ENCODE data around the gene FAM120B. TPM values are rescaled to one million over a fixed set of nuclear protein-coding genes. Genes with fewer than 3 reads are reported as not detected.
A peak's percentile ranks its signal among the peaks of the same experiment; 100 is the strongest.
"Not testable (repeated sequence)": the region's sequence is repeated elsewhere in the genome, so short reads cannot be mapped to it uniquely, and the experiment has no call there.

FAM120B gene
- total RNA-seq, 2 donors from 2014 or later: 14.7 to 18.6 TPM

GRCh38 chr6:170261643-170262488 is 44.7 kb upstream of the FAM120B start:
- no peak for DNase-seq (ENCODE audit: low spot score)
- Histone ChIP-seq H3K4me1 (no peaks in the 10 kb centered on the region), H3K36me3 (no peaks in the 10 kb centered on the region), H3K27ac (no peak overlapping the region), H3K4me3 (no peak overlapping the region), H3K27me3 (no peaks in the 10 kb centered on the region), H3K9me3 (no peaks in the 10 kb centered on the region)
- TF ChIP-seq CTCF (IDR thresholded peaks at IDR 0.05): no peak

GRCh38 chr6:170262489-170263088 is 44.0 kb upstream of the FAM120B start:
- H3K36me3 ChIP-seq: no peaks in the 10 kb centered on the region
- DNase-seq (ENCODE audit: low spot score): no peak
- TF ChIP-seq CTCF (IDR thresholded peaks at IDR 0.05): no peak

GRCh38 chr6:170263410-170263809 is 43.1 kb upstream of the FAM120B start:
- DNase-seq (ENCODE audit: low spot score): no peak
- Histone ChIP-seq H3K9me3 (no peaks in the 10 kb centered on the region), H3K27ac (no peak overlapping the region), H3K4me1 (no peaks in the 10 kb centered on the region), H3K27me3 (no peaks in the 10 kb centered on the region), H3K36me3 (no peaks in the 10 kb centered on the region), H3K4me3 (no peak overlapping the region)
- TF ChIP-seq CTCF (IDR thresholded peaks at IDR 0.05): no peak

More at GRCh38 chr6:170262489-170263088, 44.0 kb upstream of the FAM120B start:
- Histone ChIP-seq H3K4me3 (no peak overlapping the region), H3K9me3 (no peaks in the 10 kb centered on the region), H3K27me3 (no peaks in the 10 kb centered on the region), H3K4me1 (no peaks in the 10 kb centered on the region), H3K27ac (no peak overlapping the region)

GRCh38 chr6:170264086-170264485 is 42.5 kb upstream of the FAM120B start:
- no peaks in the 10 kb centered on the region for H3K27me3 ChIP-seq
- H3K4me1 ChIP-seq: no peaks in the 10 kb centered on the region
- no peak for DNase-seq (ENCODE audit: low spot score)
- H3K4me3 ChIP-seq: no peak overlapping the region
- TF ChIP-seq CTCF (IDR thresholded peaks at IDR 0.05): no peak
- H3K9me3 ChIP-seq: no peaks in the 10 kb centered on the region
- H3K27ac ChIP-seq: no peak overlapping the region
- H3K36me3 ChIP-seq: no peaks in the 10 kb centered on the region

GRCh38 chr6:170264644-170265043 is 41.9 kb upstream of the FAM120B start:
- H3K9me3 ChIP-seq; DNase-seq (ENCODE audit: low spot score); H3K27ac ChIP-seq; H3K27me3 ChIP-seq; H3K36me3 ChIP-seq; H3K4me1 ChIP-seq; H3K4me3 ChIP-seq: not testable (repeated sequence)

- Histone ChIP-seq H3K27me3 (no peaks in the 10 kb centered on the region), H3K4me1 (no peaks in the 10 kb centered on the region), H3K4me3 (no peak overlapping the region), H3K36me3 (no peaks in the 10 kb centered on the region), H3K9me3 (no peaks in the 10 kb centered on the region), H3K27ac (peak overlapping the region; percentile 34 to 35)
- no peak for TF ChIP-seq CTCF (IDR thresholded peaks at IDR 0.05)
- peak; percentile 84 for DNase-seq (ENCODE audit: low spot score)
Observed at GRCh38 chr6:170265655-170266054, 40.9 kb upstream of the FAM120B start.

Measured in right atrium auricular region (tissue), 2 donors.